ENCODE results near the gene PCDHGA9. TPM values are rescaled to one million over a fixed set of nuclear protein-coding genes. Genes with fewer than 3 reads are reported as not detected.
A peak's percentile ranks its signal among the peaks of the same experiment; 100 is the strongest.
"Not testable (repeated sequence)": the region's sequence is repeated elsewhere in the genome, so short reads cannot be mapped to it uniquely, and the experiment has no call there.

Gene PCDHGA9
- total RNA-seq, 1 donor from 2014 or later: 0.21 TPM

DNA sequence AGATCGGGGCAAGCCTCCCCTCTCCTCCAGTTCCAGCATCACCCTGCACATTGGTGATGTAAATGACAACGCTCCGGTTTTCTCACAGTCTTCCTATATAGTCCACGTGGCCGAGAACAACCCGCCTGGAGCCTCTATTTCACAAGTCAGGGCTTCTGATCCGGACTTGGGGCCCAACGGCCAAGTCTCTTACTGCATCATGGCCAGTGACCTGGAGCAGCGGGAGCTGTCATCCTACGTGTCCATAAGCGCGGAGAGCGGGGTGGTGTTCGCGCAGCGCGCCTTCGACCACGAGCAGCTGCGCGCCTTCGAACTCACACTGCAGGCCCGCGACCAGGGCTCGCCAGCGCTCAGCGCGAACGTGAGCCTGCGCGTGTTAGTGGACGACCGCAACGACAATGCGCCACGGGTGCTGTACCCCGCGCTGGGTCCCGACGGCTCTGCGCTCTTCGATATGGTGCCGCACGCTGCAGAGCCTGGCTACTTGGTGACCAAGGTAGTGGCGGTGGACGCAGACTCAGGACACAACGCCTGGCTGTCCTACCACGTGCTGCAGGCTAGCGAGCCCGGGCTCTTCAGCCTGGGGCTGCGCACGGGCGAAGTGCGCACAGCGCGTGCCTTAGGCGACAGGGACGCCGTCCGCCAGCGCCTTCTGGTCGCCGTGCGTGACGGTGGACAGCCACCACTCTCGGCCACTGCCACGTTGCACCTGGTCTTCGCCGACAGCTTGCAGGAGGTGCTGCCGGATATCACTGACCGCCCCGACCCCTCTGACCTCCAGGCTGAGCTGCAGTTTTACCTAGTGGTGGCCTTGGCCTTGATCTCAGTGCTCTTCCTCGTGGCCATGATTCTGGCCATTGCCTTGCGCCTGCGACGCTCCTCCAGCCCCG lies 13.2 kb upstream of the PCDHGA9 start:
- Mint-ChIP-seq H3K4me3 (no peak overlapping the region), H3K4me1 (ENCODE audit: low read depth) (no peaks in the 10 kb centered on the region), H3K36me3 (ENCODE audit: low read depth) (peaks cover 1% of the 10 kb centered on the region), H3K9me3 (peaks cover 45% of the 10 kb centered on the region), H3K27ac (no peak overlapping the region), H3K27me3 (ENCODE audit: insufficient read depth) (peaks cover 3% of the 10 kb centered on the region)
- intact Hi-C loops (cut with micrococcal nuclease): loop anchor here (5.0 kb wide), 1 partner anchor 33 kb away; the partner anchor contains the start of gene PCDHGA11
- no peak for DNase-seq (ENCODE audit: low spot score)

DNA sequence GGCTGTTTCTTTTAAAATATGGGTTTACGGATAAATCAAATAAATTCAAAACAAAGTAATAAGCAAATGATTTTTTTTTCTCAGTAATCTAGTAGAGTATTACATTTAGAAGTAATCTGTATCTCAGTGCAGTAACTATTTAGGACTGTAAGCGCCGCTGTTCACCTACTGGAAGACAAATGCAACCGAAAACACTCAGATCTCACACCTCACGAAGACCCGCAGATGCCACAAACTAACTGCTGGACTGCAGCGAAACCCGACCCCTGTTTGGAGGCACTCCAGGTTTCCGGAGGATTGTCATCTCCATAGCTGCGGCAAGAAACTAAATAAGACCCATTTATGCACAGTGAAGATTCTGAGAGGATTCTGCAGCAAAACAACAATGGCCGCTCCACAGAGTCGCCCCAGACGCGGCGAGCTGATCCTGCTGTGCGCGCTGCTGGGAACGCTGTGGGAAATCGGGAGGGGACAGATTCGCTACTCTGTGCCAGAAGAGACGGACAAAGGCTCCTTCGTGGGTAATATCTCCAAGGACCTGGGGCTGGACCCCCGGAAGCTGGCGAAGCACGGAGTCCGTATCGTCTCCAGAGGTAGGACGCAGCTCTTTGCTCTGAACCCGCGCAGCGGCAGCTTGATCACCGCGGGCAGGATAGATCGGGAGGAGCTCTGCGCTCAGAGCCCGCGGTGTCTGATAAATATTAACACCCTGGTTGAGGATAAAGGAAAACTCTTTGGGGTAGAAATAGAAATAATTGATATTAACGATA lies 10.0 kb upstream of the PCDHGA9 start, which contains the start of gene PCDHGA8:
PCDHGA8 (plus strand) TSS at position 205 of the 770 bp plus-strand sequence; CDS start at position 386, 181 bp downstream.
- Mint-ChIP-seq H3K27me3 (ENCODE audit: insufficient read depth) (peaks cover 8% of the 10 kb centered on the region), H3K4me3 (no peak within 1 kb of the TSS), H3K36me3 (ENCODE audit: low read depth) (peaks cover 1% of the 10 kb centered on the region), H3K4me1 (ENCODE audit: low read depth) (no peaks in the 10 kb centered on the region), H3K27ac (no peak within 1 kb of the TSS), H3K9me3 (peaks cover 43% of the 10 kb centered on the region)
- intact Hi-C loops (cut with micrococcal nuclease): no loop called here
- DNase-seq (ENCODE audit: low spot score): no peak

DNA sequence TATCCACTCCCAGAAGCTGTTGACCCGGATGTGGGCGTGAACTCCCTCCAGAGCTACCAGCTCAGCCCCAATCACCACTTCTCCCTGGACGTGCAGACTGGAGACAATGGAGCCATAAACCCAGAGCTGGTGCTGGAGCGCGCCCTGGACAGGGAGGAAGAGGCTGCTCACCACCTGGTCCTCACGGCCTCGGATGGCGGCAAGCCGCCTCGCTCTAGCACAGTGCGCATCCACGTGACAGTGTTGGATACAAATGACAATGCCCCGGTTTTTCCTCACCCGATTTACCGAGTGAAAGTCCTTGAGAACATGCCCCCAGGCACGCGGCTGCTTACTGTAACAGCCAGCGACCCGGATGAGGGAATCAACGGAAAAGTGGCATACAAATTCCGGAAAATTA lies 9.3 kb upstream of the PCDHGA9 start:
- H3K36me3 Mint-ChIP-seq (ENCODE audit: low read depth): peaks cover 1% of the 10 kb centered on the region

DNA sequence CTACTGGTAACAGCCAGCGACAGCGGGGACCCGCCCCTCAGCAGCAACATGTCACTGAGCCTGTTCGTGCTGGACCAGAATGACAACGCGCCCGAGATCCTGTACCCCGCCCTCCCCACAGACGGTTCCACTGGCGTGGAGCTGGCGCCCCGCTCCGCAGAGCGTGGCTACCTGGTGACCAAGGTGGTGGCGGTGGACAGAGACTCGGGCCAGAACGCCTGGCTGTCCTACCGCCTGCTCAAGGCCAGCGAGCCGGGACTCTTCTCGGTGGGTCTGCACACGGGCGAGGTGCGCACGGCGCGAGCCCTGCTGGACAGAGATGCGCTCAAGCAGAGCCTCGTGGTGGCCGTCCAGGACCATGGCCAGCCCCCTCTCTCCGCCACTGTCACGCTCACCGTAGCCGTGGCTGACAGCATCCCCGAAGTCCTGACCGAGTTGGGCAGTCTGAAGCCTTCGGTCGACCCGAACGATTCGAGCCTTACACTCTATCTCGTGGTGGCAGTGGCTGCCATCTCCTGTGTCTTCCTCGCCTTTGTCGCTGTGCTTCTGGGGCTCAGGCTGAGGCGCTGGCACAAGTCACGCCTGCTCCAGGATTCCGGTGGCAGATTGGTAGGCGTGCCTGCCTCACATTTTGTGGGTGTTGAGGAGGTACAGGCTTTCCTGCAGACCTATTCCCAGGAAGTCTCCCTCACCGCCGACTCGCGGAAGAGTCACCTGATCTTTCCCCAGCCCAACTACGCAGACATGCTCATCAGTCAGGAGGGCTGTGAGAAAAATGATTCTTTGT lies 8.0 kb upstream of the PCDHGA9 start:
- intact Hi-C loops (cut with micrococcal nuclease): loop anchor here (5.0 kb wide), 1 partner anchor 32 kb away; the partner anchor contains the start of gene PCDHGA5
- Mint-ChIP-seq H3K9me3 (peaks cover 42% of the 10 kb centered on the region), H3K27me3 (ENCODE audit: insufficient read depth) (peaks cover 17% of the 10 kb centered on the region)
- H3K27ac Mint-ChIP-seq; H3K36me3 Mint-ChIP-seq (ENCODE audit: low read depth); H3K4me3 Mint-ChIP-seq; DNase-seq (ENCODE audit: low spot score); H3K4me1 Mint-ChIP-seq (ENCODE audit: low read depth): not testable (repeated sequence)

More for the DNA sequence above, 9.3 kb upstream of the PCDHGA9 start:
- no peak for DNase-seq (ENCODE audit: low spot score)
- Mint-ChIP-seq H3K4me1 (ENCODE audit: low read depth) (no peaks in the 10 kb centered on the region), H3K9me3 (peaks cover 43% of the 10 kb centered on the region), H3K27me3 (ENCODE audit: insufficient read depth) (peaks cover 8% of the 10 kb centered on the region), H3K27ac (no peak overlapping the region), H3K4me3 (no peak overlapping the region)
- intact Hi-C loops (cut with micrococcal nuclease): no loop called here

DNA sequence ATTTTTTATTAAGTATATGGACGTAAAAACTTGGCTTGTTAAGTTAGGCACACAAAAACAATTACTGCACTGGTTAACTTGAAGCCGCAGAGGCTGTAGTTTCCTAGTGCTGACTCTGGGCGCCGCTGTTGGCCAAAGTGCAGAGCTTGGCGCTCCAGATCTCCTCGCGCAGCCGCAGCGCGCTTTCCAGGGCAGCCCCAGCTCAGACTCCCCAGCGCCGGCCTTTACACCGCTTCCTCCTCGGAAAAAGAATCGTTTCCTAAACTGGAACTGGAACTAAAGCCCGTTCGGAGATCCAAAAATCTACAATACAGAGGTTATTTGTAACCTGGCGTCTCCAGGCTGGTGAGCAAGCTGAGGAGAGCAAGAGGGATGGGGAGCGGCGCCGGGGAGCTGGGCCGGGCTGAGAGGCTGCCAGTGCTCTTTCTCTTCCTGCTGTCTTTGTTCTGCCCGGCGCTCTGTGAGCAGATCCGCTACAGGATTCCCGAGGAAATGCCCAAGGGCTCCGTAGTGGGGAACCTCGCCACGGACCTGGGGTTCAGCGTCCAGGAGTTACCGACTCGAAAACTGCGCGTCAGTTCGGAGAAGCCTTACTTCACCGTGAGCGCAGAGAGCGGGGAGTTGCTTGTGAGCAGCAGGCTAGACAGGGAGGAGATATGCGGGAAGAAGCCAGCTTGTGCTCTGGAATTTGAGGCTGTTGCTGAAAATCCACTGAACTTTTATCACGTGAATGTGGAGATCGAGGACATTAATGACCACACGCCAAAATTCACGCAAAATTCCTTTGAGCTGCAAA lies 4.6 kb upstream of the PCDHGA9 start, which contains the start of gene PCDHGB5:
PCDHGB5 (plus strand) TSS at position 192 of the 796 bp plus-strand sequence; CDS start at position 373, 181 bp downstream.
- intact Hi-C loops (cut with micrococcal nuclease): loop anchor here (5.0 kb wide), 1 partner anchor 36 kb away; the partner anchor contains the start of gene PCDHGA5
- DNase-seq (ENCODE audit: low spot score): peak; percentile 21
- not testable (repeated sequence) for H3K36me3 Mint-ChIP-seq (ENCODE audit: low read depth); H3K27ac Mint-ChIP-seq; H3K4me1 Mint-ChIP-seq (ENCODE audit: low read depth)
- Mint-ChIP-seq H3K9me3 (peaks cover 31% of the 10 kb centered on the region), H3K27me3 (ENCODE audit: insufficient read depth) (peaks cover 27% of the 10 kb centered on the region), H3K4me3 (peak within 1 kb of the TSS; percentile 37)

DNA sequence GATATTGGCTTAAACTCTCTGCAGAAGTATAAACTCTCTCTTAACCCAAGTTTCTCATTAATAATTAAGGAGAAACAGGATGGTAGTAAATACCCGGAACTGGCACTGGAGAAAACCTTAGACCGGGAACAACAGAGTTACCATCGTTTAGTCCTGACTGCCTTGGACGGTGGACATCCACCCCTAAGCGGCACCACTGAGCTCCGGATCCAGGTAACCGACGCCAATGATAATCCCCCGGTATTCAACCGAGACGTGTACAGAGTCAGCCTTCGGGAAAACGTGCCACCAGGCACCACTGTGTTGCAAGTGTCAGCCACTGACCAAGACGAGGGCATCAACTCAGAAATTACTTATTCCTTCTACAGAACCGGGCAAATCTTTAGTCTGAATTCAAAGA lies 4.0 kb upstream of the PCDHGA9 start:
- intact Hi-C loops (cut with micrococcal nuclease): loop anchor here (5.0 kb wide), 1 partner anchor 36 kb away; the partner anchor contains the start of gene PCDHGA5
- Mint-ChIP-seq H3K4me3 (no peak overlapping the region), H3K36me3 (ENCODE audit: low read depth) (no peaks in the 10 kb centered on the region), H3K27me3 (ENCODE audit: insufficient read depth) (peaks cover 27% of the 10 kb centered on the region), H3K4me1 (ENCODE audit: low read depth) (no peaks in the 10 kb centered on the region), H3K27ac (no peak overlapping the region), H3K9me3 (peaks cover 32% of the 10 kb centered on the region)
- DNase-seq (ENCODE audit: low spot score): no peak

DNA sequence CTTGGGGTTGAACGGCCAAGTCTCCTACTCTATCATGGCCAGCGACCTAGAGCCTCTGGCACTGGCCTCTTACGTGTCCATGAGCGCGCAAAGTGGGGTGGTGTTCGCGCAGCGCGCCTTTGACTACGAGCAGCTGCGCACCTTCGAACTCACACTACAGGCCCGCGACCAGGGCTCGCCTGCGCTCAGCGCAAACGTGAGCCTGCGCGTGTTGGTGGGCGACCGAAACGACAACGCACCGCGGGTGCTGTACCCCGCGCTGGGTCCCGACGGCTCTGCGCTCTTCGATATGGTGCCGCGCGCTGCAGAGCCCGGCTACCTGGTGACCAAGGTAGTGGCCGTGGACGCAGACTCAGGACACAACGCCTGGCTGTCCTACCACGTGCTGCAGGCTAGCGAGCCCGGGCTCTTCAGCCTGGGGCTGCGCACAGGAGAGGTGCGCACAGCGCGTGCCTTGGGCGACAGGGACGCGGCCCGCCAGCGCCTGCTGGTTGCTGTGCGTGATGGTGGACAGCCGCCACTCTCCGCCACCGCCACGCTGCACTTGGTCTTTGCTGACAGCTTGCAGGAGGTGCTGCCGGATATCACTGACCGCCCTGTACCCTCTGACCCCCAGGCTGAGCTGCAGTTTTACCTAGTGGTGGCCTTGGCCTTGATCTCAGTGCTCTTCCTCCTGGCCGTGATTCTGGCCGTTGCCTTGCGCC lies 2.9 kb upstream of the PCDHGA9 start:
- H3K36me3 Mint-ChIP-seq (ENCODE audit: low read depth): no peaks in the 10 kb centered on the region
- no peaks in the 10 kb centered on the region for H3K4me1 Mint-ChIP-seq (ENCODE audit: low read depth)
- H3K27me3 Mint-ChIP-seq (ENCODE audit: insufficient read depth): peaks cover 26% of the 10 kb centered on the region
- no peak overlapping the region for H3K4me3 Mint-ChIP-seq
- no peak overlapping the region for H3K27ac Mint-ChIP-seq
- H3K9me3 Mint-ChIP-seq: peaks cover 24% of the 10 kb centered on the region
- intact Hi-C loops (cut with micrococcal nuclease): loop anchor here (2.0 to 5.0 kb wide), 2 partner anchors 35 to 37 kb away; partner anchors contain the start of gene PCDHGA5
- no peak for DNase-seq (ENCODE audit: low spot score)

DNA sequence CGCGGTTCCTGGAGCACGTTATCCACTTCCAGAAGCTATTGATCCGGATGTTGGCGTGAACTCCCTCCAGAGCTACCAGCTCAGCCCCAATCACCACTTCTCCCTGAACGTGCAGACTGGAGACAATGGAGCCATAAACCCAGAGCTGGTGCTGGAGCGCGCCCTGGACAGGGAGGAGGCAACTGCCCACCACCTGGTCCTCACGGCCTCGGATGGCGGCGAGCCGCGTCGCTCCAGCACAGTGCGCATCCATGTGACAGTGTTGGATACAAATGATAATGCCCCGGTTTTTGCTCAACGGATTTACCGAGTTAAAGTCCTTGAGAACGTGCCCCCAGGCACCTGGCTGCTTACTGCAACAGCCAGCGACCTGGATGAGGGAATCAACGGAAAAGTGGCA lies 809 bp downstream of the PCDHGA9 start:
- intact Hi-C loops (cut with micrococcal nuclease): no loop called here
- H3K27me3 Mint-ChIP-seq (ENCODE audit: insufficient read depth): peaks cover 28% of the 10 kb centered on the region
- no peaks in the 10 kb centered on the region for H3K4me1 Mint-ChIP-seq (ENCODE audit: low read depth)
- no peak overlapping the region for H3K27ac Mint-ChIP-seq
- no peak for DNase-seq (ENCODE audit: low spot score)
- no peak overlapping the region for H3K4me3 Mint-ChIP-seq
- H3K36me3 Mint-ChIP-seq (ENCODE audit: low read depth): no peaks in the 10 kb centered on the region
- H3K9me3 Mint-ChIP-seq: peaks cover 19% of the 10 kb centered on the region

DNA sequence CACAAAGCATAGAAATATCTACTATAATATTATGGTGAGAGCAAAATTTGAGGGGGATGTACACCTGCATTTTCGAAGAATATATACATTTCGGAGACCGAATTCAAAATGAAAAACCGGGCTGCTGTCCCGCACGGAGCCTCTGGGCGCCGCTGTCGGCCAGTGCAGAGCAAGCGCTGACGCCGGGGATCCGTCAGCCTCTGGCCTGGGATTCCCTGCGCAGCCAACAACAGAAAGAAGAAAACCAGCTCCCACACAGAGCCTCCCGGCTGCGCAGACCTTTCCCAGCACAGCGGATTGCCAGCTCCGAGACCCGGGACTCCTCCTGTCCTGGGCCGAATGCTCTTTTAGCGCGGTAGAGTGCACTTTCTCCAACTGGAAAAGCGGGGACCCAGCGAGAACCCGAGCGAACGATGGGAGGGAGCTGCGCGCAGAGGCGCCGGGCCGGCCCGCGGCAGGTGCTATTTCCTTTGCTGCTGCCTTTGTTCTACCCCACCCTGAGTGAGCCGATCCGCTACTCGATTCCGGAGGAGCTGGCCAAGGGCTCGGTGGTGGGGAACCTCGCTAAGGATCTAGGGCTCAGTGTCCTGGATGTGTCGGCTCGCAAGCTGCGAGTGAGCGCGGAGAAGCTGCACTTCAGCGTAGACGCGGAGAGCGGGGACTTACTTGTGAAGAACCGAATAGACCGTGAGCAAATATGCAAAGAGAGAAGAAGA lies 5.4 kb downstream of the PCDHGA9 start, which contains the start of gene PCDHGB6:
PCDHGB6 (plus strand) TSS at position 232 of the 716 bp plus-strand sequence; CDS start at position 414, 182 bp downstream.
- H3K27ac Mint-ChIP-seq; intact Hi-C loops (cut with micrococcal nuclease); H3K36me3 Mint-ChIP-seq (ENCODE audit: low read depth); H3K4me1 Mint-ChIP-seq (ENCODE audit: low read depth): not testable (repeated sequence)
- Mint-ChIP-seq H3K4me3 (peak within 1 kb of the TSS; percentile 66), H3K27me3 (ENCODE audit: insufficient read depth) (peaks cover 26% of the 10 kb centered on the region), H3K9me3 (peaks cover 16% of the 10 kb centered on the region)
- peak; percentile 23 for DNase-seq (ENCODE audit: low spot score)

DNA sequence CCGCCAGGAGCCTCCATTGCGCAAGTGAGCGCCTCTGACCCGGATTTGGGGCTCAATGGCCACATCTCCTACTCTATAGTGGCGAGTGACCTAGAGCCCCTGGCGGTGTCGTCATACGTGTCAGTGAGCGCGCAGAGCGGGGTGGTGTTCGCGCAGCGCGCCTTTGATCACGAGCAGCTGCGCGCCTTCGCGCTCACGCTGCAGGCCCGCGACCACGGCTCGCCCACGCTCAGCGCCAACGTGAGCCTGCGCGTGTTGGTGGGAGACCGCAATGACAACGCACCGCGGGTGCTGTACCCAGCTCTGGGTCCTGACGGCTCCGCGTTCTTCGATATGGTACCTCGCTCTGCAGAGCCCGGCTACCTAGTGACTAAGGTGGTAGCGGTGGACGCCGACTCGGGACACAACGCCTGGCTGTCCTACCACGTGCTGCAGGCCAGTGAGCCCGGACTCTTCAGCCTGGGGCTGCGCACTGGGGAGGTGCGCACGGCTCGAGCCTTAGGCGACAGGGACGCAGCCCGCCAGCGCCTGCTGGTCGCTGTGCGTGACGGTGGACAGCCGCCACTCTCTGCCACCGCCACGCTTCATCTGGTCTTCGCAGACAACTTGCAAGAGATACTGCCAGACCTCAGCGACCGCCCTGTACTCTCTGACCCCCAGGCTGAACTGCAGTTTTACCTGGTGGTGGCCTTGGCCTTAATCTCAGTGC lies 7.2 kb downstream of the PCDHGA9 start:
- DNase-seq (ENCODE audit: low spot score): no peak
- H3K4me1 Mint-ChIP-seq (ENCODE audit: low read depth): peaks cover 7% of the 10 kb centered on the region
- peaks cover 19% of the 10 kb centered on the region for H3K9me3 Mint-ChIP-seq
- intact Hi-C loops (cut with micrococcal nuclease): loop anchor here (5.0 to 10.0 kb wide), 2 partner anchors 37 to 565 kb away; partner anchors contain the start of genes PCDHA8, PCDHA9, PCDHGA6 and PCDHGB3
- no peaks in the 10 kb centered on the region for H3K36me3 Mint-ChIP-seq (ENCODE audit: low read depth)
- H3K27ac Mint-ChIP-seq: no peak overlapping the region
- H3K4me3 Mint-ChIP-seq: no peak overlapping the region
- peaks cover 38% of the 10 kb centered on the region for H3K27me3 Mint-ChIP-seq (ENCODE audit: insufficient read depth)

Data from activated T-helper 1 cell treated with anti-CD3 and anti-CD28 coated beads, Interleukin-12 subunit alpha, Interleukin-12 subunit beta, Interleukin-2, Interleukin-4 antibody, amounts not matched to agents 30 ng/mL and 10 ng/mL and 1 ng/mL, durations not matched to agents 14 hours and 24 hours and 36 hours (primary cell).